Ammon's horn (tissue), 1 donor: ENCODE data around the gene TSC1.
"Not testable (repeated sequence)": the region's sequence is repeated elsewhere in the genome, so short reads cannot be mapped to it uniquely, and the experiment has no call there.

Experiments used
- DNase-seq: peaks from one replicate; pipeline ENCODE4 v3.0.0-alpha.2; 2016; ENCODE audit warnings: low spot score

The TSC1 gene

GRCh38 chr9:132944294-132945185 is at the start of gene TSC1:
TSS of gene TSC1 (minus strand) at chr9:132944616. CDS start at chr9:132928872, 15,744 bp downstream.
- DNase-seq, result peak; percentile 92

DNA sequence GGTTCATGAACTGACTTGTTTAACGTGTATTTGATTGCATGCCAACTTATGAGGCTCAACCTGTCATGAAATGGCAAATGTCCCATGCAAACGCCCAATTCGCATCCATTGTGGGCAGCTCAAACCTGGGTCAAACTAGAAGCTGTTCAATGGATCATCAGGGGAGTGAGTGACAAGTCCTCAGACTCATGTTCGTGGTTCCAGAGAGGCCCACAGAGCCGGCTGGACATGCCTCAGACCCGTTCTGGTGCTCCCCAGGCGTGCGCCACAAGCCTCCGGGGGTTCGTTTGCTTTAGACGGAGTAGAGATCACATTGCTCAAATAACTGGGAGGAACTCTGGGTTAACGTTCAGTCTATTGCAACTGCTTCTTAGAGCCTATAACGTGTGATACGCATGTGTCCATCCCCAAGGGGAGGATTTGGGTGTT is 49.1 kb upstream of the TSC1 start:
- DNase-seq, result no peak

DNA sequence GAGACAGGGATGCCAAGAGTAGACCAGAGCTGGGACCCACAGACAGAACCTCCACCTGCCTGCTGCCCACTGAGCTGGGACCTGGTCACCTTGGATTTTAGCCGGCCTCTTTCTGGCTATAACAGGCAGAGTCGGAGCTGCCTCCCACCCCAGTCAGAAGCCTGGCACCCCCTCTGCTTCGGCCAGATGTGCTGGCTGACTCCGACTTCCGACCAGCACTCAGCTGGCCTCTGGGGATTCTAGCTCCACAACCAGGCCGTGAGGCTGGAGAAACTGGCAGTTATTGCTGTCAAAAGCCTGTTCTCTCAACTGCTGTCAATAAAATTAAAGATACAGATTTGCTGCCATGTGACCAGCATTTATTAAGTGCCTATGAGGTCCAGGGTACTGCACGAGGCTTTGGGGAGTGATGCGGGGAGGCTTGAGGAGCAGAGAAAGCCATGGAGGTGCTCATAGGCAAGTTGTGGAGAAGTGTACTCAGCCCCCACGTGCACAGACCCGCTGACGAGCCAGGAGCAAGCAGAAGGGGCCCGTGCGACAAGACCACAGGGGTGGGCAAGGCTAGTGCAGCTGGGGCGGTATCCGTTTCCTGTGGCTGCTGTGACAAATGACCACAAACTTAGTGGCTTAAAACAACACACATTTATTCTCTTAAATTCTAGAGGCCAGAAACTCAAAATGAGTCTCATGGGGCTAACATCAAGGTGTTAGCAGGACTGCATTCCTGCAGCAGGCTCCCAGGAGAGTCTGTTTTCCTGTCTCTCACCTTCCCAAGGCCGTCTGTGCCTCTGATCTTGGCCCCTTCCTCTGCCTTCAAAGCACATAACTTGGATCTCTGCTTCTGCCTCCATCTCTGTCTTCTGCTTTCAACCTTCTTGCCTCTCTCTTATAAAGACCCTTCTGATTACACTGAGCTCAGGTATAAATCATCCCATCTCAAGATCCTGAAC is 47.2 kb upstream of the TSC1 start:
- no peak for DNase-seq

- DNase-seq, result no peak
These were observed 46.4 kb upstream of the TSC1 start for GRCh38 chr9:132990781-132991180.

DNA sequence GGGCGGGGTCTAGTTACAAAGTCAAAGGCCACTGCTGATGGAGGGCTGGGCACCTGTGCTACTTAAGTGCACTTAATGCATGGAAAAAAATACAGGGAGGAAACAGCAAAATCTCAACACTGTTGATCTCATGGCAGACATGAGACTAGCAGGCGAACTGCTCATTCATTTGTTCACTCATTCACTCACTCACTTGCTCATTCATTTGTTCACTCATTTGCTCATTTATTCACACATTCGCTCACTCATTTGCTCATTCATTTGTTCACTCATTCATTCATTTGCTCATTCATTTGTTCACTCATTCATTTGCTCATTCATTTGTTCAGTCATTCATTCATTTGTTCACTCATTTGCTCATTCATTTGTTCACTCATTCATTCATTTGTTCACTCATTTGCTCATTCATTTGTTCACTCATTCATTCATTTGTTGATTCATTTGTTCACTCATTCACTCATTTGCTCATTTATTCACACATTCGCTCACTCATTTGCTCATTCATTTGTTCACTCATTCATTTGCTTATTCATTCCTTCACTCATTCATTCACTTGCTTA is 45.7 kb upstream of the TSC1 start:
- not testable (repeated sequence) for DNase-seq

DNA sequence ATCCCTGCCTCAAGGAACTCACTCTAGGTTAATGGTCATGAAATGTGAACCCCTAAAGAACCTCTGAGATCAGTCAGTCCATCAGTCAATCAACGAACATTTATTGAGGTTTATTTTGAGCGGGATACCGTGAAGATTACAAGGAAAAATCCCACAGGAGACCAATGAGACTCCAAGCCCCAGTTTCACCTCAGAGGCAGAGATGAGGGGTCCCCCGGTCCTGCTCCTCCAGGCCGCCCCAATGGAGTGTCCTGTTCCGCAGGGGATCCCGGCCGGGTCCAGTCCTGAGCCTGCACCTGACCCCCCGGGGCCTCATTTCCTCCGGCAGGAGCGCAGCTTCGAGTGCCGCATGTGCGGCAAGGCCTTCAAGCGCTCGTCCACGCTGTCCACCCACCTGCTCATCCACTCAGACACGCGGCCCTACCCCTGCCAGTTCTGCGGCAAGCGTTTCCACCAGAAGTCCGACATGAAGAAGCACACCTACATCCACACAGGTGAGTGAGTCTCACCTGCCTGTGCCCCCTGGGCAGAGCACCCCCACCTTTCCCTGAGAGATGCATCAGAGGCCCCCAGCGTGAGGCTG is 45.1 kb upstream of the TSC1 start:
- no peak for DNase-seq

- DNase-seq, result no peak
These were observed 44.5 kb upstream of the TSC1 start for GRCh38 chr9:132989014-132989310.

DNA sequence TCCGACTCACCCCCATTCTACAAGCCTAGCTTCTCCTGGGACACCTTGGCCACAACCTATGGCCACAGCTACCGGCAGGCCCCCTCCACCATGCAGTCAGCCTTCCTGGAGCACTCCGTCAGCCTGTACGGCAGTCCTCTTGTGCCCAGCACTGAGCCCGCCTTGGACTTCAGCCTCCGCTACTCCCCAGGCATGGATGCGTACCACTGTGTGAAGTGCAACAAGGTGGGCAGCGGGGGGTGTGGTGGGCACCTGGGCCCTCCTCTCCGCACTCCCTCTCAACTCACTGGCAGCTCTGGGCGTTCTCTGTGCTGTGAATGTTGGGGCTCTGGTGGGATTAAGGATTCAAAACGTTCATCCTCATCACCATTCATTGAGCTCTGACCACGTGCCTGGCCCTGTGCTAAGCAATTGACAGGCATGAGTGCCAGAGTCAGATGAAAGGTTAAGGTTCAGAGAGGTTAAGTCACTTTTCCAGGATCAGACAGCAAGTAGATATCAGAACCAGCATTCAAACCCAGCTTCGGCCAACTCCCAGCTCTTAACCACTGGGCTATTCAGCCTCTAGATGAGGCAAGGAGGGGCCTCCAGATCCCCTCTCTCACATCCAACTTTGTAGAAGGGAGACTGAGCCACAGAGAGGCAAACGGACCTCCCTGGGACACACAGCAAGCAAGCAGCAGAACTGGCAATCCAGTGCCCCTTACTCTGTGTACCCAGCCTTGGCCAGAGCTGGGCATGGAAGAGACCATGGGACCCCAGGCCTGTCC is 44.0 kb upstream of the TSC1 start:
- no peak for DNase-seq

DNA sequence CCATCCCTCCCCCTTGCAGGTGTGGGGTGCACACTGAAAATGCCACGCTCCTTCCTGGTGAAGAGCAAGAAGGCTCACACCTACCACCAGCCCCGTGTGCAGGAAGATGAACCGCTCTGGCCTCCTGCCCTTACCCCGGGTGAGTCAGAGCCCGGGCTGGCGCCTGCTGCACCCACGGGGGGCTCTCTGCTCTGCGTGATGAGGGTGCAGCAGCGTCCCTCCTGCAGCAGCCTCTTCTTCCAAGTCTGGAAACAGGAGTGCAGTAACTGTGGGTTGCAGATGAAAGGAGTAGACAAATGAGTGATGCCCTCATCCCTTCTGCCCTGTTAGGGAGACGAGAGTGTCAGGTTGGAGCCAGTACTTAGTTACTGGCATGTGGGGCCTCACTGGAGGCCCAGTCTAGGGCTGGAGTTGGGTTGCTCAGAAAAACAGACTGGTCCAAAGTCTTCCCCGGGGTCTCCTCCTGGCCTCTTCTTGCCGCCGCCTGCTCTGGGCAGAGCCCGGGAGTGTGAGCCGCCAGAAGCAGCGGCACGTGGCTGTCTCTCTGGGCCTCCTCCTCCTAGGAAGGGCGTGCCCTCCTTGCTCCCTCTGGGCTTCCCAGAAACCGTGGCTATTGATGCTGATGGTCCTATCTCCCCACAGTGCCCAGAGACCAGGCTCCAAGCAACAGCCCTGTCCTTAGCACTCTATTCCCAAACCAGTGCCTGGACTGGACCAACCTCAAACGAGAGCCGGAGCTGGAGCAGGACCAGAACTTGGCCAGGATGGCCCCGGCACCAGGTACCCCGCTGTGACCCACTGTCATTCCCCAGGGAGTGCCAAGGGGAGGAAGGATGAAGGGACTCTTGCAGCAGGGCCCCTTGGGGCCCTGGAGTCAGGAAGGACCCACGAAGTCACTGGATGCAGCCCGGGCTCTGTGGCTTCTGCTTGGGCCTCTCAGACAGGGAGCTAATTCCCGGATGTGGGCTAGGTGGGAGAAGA is 42.5 kb upstream of the TSC1 start:
- DNase-seq, result no peak

- no peak for DNase-seq
These were observed 41.7 kb upstream of the TSC1 start for GRCh38 chr9:132986114-132986513.

DNA sequence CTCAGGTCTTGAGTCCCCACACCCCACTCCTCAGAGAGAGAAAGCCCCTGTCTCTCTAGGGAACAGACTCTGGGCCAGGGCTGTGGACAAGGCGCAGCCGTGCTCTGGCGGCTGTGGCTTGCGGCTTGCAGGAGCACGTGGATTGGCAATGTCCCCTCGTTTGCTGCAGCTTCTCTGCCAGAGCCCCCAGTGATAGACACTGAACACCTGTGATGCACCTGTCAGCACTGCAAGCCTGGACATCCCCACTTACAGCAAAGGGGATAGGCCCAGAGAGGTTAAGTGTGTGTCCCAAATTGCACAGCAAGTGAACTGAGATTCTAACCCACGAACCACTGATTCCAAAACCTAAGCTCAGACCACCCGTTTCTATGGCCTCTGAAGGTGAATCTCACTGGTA is 41.1 kb upstream of the TSC1 start:
- DNase-seq, result no peak

- no peak for DNase-seq
These were observed 40.6 kb upstream of the TSC1 start for GRCh38 chr9:132985071-132985350.

- DNase-seq, result no peak
These were observed 40.0 kb upstream of the TSC1 start for GRCh38 chr9:132984202-132985070.

DNA sequence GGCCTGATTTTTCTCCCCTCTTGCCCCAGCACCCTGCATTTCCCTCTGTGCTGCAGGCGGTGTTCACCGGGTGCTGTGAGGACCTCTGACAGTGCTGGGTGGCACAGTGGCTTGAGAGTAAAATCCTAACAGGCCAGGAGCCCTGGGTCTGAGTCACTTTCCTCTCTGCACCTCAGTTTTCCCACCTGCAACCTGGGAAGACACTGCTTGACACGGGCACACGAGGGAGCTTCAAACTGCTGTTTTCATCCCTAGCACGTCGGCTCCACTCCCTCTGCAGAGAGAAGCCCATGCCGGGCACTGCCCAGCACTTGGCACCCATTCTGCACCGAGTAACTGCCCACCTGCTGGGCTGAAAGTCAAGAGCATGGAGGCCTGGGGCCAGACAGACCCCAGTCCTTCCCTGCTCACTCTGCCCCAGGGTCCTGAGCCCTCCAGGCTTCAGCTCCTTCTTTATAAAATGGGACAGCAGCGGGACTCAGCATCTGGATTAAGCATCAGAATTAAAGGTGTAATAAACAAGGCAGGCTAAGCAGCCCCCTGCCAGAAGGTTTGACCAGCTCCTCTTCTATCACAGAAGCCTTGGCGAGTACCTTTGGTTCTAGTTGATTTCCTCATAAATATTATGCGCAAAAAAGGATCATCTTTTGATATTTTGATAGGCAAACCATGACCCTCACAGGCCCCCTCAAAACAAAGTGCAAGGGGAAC is 39.2 kb upstream of the TSC1 start:
- DNase-seq, result no peak

GRCh38 chr9:132982458-132982857 is 38.0 kb upstream of the TSC1 start:
- no peak for DNase-seq

DNA sequence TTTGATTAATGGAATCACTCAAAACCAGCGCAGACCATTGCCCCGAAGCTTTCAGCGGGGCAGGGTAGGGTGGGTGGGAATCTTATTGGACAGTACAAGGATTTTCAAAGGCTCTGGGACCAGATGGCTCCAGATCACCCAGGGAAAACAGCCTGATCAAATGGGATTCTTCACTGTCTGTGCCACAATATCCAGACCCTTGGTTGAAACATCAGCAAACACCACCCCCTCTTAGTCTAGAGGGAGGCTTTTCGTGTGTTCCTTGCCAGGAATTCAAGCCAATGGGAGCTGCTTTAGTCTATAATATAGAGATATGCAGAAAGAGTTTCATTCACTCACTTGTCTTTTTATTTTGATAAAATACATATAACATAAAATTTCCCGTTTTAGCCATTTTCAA is 35.7 kb upstream of the TSC1 start:
- no peak for DNase-seq

DNA sequence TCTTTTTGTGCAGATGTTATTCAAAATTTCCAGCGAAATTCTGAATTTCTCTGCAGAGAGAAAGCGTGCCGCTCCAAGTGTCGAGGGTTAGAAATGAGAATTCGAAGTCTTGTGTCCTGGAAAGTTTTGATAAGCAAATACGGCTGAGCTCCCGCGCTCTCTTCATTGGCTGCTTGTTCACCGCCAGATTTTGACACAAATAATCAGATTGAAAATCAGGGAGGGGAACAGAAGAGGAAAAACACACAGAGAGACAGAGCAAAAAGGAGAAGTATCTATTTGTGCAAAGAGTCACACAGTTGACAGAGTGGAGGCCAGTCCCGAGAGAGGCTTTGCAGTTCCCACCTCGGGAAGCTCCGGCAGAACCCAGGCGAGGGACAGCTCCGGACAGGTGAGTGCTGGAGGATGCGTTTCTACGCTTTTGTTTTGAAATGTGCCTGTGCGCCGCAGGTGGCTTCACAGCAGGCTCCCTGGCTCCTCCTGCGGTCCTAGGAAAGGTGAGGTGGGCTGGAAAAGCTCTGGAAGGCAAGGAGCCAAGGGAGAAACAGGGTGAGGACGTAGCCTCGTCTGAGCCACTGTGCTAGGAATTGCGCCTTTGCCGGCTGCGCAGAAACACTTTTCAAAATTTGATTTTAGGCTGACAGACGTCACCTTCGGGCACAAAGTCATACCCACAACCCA is 34.2 kb upstream of the TSC1 start, which contains the start of gene GFI1B:
GFI1B (plus strand) TSS at position 244 of the 681 bp plus-strand sequence. CDS start 7,985 bp downstream, outside the sequence.
- DNase-seq, result no peak

DNA sequence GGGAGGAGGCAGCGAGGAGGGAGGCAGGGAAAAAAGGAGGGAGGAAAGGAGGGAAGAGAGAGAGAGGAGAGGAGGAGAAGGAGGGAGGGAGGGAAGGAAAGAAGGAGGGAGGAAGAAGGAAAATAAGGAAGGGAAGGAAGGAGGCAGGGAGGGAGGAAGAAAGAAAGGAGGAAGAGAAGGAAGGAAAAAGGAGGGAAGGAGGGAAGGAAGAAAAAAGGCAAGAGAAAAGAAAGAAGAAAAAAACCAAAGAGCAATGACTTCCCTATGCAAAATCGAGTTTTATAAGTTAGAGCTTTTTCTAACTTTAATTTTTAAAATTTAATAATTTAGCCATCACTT is 33.7 kb upstream of the TSC1 start:
- DNase-seq, result no peak
